Testis (tissue), 3 donors: ENCODE results near the gene PPM1H. TPM values are rescaled to one million over a fixed set of nuclear protein-coding genes. Genes with fewer than 3 reads are reported as not detected.
"Not testable (repeated sequence)": the region's sequence is repeated elsewhere in the genome, so short reads cannot be mapped to it uniquely, and the experiment has no call there.

Experiments
- DNase-seq: peaks from one replicate; pipeline ENCODE4 v3.0.0-alpha.2; 2019
- H3K27ac ChIP-seq, 2 donors: fragments of 200-600 bp; sonication (generic); one replicate each; pipeline ENCODE4 v1.5.1; 2019
- H3K27me3 ChIP-seq: fragments of 200-600 bp; sonication (generic); one replicate; pipeline ENCODE4 v1.5.1; 2019
- H3K36me3 ChIP-seq: fragments of 200-600 bp; sonication (generic); one replicate; pipeline ENCODE4 v1.5.1; 2017; ENCODE audit warnings: low read depth; ENCODE audit errors: missing control alignments
- H3K4me1 ChIP-seq: fragments of 200-600 bp; sonication (generic); one replicate; pipeline ENCODE4 v1.5.1; 2019
- H3K4me3 ChIP-seq, 2 donors: fragments of 200-600 bp; sonication (generic); one replicate each; pipeline ENCODE4 v1.5.1; 2017 to 2019
- H3K9me3 ChIP-seq: fragments of 200-600 bp; sonication (generic); one replicate; pipeline ENCODE4 v1.5.1; 2017
- POLR2A ChIP-seq: fragments of 450-650 bp; IDR thresholded peaks from one replicate; pipeline ENCODE4 v1.6.1; 2017; ENCODE audit warnings: antibody characterized with exemption, mild to moderate bottlenecking, moderate library complexity
- WGBS, 2 donors: methylation state at CpG; one replicate each; pipeline ENCODE4 v1.1.5; 2018; 5-methylcytosine and 5-hydroxymethylcytosine counted together
- intact Hi-C: fragments of 100-400 bp; cut with DNase I; formaldehyde crosslinking; loops from one replicate; pipeline ENCODE4 v1.15.1; 2023; ENCODE audit warnings: low total_unique reads
- polyA plus RNA-seq: library from polyadenylated mRNA; stranded (reverse); fragments of 350-450 nt; fragmentation: Illumina TruSeq; extraction: RNeasy Lipid Tissue Mini Kit (QIAGEN cat#74804); gene quantifications from one replicate; pipeline ENCODE4 v1.2.3, GENCODE V29; 2014; ENCODE audit warnings: low read depth, low replicate concordance; ENCODE audit not compliant: insufficient read depth
- total RNA-seq, 2 donors: library from RNA; depleted of rRNA; stranded (reverse); fragments of >200 nt; gene quantifications; one replicate each; pipeline ENCODE4 v1.2.3, GENCODE V29; 2016
- TF ChIP-seq, protein P1 (sequence below), 3 experiments: fragments of 450-650 bp in 2 of 3; fragments of 200-600 bp in 1 of 3; sonication (generic) in 1 of 3; IDR thresholded peaks; one replicate each; pipeline ENCODE4 v1.5.1; 2016 to 2019; ENCODE audit warnings: antibody characterized with exemption in 3 of 3, mild to moderate bottlenecking in 2 of 3, moderate library complexity in 1 of 3

The PPM1H gene
- total and polyA plus RNA-seq, 3 donors from 2014 or later, result 2.5 to 9.1 (median 2.7) TPM

DNA sequence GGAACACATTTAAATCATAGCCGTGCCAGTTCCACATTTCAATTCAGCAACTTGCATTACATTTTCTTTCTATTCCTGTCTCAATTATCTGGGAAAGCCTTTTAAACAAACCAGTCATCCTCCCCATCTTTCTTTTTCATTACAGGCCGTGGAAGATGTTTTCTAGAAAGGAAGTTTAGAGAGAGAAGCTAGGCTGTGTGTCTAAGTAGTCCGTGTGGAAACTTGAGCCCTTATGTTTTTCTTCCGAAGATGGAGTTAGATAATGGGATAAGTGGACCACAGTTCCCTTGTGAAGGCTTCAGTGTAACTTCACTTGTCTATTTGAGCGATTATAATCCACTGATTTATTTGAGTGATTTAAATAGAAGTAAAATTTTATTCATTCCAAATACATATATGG lies 12.4 kb upstream of the PPM1H start:
- Histone ChIP-seq H3K27ac (no peak overlapping the region), H3K9me3 (no peaks in the 10 kb centered on the region), H3K4me3 (no peak overlapping the region), H3K4me1 (no peaks in the 10 kb centered on the region), H3K36me3 (no peaks in the 10 kb centered on the region), H3K27me3 (no peaks in the 10 kb centered on the region)
- TF ChIP-seq, protein P1, sequence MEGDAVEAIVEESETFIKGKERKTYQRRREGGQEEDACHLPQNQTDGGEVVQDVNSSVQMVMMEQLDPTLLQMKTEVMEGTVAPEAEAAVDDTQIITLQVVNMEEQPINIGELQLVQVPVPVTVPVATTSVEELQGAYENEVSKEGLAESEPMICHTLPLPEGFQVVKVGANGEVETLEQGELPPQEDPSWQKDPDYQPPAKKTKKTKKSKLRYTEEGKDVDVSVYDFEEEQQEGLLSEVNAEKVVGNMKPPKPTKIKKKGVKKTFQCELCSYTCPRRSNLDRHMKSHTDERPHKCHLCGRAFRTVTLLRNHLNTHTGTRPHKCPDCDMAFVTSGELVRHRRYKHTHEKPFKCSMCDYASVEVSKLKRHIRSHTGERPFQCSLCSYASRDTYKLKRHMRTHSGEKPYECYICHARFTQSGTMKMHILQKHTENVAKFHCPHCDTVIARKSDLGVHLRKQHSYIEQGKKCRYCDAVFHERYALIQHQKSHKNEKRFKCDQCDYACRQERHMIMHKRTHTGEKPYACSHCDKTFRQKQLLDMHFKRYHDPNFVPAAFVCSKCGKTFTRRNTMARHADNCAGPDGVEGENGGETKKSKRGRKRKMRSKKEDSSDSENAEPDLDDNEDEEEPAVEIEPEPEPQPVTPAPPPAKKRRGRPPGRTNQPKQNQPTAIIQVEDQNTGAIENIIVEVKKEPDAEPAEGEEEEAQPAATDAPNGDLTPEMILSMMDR (IDR thresholded peaks at IDR 0.05), result no peak
- TF ChIP-seq POLR2A, result no peak
- no peak for DNase-seq
- intact Hi-C loops, result no loop called here
- 71 to 85% methylated on average over 5 of the region's 5 CpGs for WGBS, 2 donors

DNA sequence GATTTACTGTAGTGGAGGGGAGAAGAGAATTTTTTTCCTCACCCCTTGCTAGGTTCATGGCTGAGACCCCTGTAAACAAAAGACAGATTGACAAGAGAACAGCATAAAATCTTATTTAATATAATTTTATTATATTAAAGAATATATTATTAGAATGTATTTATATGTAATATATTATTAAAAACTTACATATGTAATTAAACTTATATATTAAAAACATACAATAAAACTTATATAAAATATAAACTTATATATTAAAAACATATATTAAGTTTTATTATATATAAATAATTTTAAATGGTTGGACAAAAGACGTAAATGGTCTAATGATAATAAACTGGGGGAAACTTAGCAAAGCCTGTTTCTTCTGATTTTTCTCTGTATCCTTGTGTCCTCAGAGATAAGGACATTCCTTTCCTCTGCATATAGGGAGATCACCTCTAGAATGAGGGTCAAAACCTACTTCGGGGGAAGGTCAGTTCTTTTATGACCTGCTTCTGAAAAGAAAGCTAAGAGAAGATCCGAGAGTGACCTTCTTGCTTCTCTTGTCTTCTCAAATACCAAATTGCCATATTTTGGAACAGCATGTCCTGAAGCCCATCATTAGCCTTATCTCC lies 8.9 kb upstream of the PPM1H start:
- Histone ChIP-seq H3K27ac (no peak overlapping the region), H3K9me3 (no peaks in the 10 kb centered on the region), H3K4me1 (no peaks in the 10 kb centered on the region), H3K36me3 (no peaks in the 10 kb centered on the region), H3K27me3 (no peaks in the 10 kb centered on the region), H3K4me3 (no peak overlapping the region)
- intact Hi-C loops, result no loop called here
- no peak for DNase-seq
- WGBS, 2 donors, result 59 to 60% methylated on average over 3 of the region's 3 CpGs
- no peak for TF ChIP-seq POLR2A
- TF ChIP-seq, protein P1 (IDR thresholded peaks at IDR 0.05), result no peak

DNA sequence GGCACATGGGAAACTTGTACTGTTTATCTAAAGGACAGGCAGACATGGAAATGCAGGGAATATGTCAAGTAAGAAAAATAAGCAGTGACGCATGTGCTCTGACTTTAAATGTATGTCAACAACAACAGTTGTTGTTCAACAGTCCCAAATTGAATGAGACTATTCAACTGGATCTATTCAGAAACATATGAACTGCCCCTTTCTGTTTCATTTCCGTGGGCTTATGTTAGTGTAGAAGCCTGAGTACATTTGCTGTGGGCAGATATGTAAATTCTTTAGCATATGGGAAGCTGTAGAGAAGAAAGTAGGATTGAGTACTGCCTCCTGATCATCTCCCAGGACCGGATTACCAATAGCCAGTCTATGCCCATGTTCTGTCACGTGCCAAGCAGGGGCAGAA lies 7.4 kb upstream of the PPM1H start:
- DNase-seq, H3K36me3 ChIP-seq, H3K4me1 ChIP-seq, intact Hi-C loops, H3K9me3 ChIP-seq, H3K27ac ChIP-seq, H3K27me3 ChIP-seq, H3K4me3 ChIP-seq: not testable (repeated sequence)
- WGBS, 2 donors, result 88 to 90% methylated on average over 4 of the region's 4 CpGs

DNA sequence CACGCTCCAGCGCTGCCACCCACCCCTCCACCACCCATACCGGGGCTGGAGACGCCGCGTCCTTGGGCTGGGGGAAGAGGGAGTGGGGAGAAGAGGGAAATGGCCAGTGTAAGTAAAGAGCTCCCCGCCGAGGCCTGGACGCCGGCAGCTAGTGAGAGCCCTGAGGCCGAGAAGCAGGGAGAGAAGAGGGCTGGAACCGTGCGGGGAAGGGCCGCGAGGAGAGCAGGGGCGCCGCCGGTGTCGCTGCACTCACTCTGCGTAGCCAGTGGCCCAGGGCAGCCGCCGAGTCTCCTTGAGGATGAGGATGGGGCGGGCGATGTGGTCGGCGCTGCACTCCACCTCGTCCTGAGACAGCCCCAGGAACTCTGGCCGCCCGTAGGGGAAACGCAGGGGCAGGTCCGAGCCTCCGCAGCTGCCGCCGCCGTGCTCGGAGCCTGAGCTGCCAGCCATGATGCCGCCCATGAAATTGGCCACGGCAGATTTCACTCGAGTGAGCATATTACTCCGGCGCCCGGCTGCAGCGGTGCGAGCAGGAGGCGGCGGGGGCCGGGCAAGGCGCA lies 631 bp downstream of the PPM1H start:
- intact Hi-C loops, result no loop called here
- Histone ChIP-seq H3K4me1 (peaks cover 9% of the 10 kb centered on the region), H3K36me3 (no peaks in the 10 kb centered on the region), H3K4me3 (peak overlapping the region; percentile 73 to 74), H3K9me3 (no peaks in the 10 kb centered on the region), H3K27ac (no peak overlapping the region), H3K27me3 (no peaks in the 10 kb centered on the region)
- TF ChIP-seq, protein P1 (IDR thresholded peaks at IDR 0.05), result no peak
- TF ChIP-seq POLR2A, result no peak
- WGBS, 2 donors, result 0 to 1% methylated on average over 15 to 37 of the region's 48 CpGs
- DNase-seq, result peak; percentile 48

DNA sequence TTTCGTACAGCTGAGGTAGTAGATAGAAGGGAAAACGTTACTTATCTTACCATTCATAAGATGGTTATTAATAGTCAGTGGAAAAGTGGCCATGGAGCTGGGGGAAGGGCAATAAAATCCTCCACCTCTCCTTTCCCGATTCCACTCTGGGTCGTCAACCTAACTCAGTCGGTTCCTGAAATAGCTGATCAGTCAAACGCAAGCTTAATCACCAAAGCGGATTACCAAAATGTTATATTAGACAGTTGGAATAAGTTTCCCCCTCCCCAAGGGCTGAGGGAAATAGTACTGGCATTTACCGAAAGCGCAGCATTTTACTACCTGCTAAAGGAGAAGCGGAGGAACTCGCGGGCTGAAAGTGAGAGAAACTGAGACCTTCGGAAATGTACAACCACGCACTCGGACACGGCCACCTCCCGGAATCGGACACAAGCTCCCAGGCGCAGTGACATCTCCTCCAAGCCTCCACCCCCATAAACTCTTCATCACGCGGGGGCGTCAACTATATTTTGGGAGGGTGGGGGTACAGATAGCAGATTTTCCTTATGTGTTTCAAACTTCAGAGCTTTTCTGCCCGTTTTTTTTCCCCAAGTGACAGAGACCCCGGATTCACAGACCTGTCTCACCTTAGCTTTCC lies 1.2 kb downstream of the PPM1H start:
- no peaks in the 10 kb centered on the region for H3K36me3 ChIP-seq
- H3K4me3 ChIP-seq, result peak overlapping the region; percentile 73 to 74
- DNase-seq, result peak; percentile 30
- H3K9me3 ChIP-seq, result no peaks in the 10 kb centered on the region
- H3K27me3 ChIP-seq, result no peaks in the 10 kb centered on the region
- intact Hi-C loops, result no loop called here
- TF ChIP-seq POLR2A, result no peak
- TF ChIP-seq, protein P1 (IDR thresholded peaks at IDR 0.05), result no peak
- peaks cover 9% of the 10 kb centered on the region for H3K4me1 ChIP-seq
- no peak overlapping the region for H3K27ac ChIP-seq
- 0 to 1% methylated on average over 24 of the region's 24 CpGs for WGBS, 2 donors
